Endometrial microvascular endothelial cells (primary cell): ENCODE measurements around the gene CTRL. TPM values are rescaled to one million over a fixed set of nuclear protein-coding genes. Genes with fewer than 3 reads are reported as not detected.

Experiments
- in situ Hi-C: cut with HindIII; loops from 2 replicates; pipeline ENCODE4 v1.10.0; 2017; ENCODE audit warnings: low sequenced_read_pairs, low pct_unique_long_range_greater_than_20kb; ENCODE audit errors: inconsistent ontology term
- total RNA-seq: library from RNA; depleted of rRNA; stranded (reverse); fragments of >200 nt; gene quantifications from one replicate; pipeline ENCODE4 v1.2.3, GENCODE V29; 2015; ENCODE audit errors: inconsistent ontology term

CTRL gene
- total RNA-seq, 1 donor from 2014 or later: 0.28 TPM

DNA sequence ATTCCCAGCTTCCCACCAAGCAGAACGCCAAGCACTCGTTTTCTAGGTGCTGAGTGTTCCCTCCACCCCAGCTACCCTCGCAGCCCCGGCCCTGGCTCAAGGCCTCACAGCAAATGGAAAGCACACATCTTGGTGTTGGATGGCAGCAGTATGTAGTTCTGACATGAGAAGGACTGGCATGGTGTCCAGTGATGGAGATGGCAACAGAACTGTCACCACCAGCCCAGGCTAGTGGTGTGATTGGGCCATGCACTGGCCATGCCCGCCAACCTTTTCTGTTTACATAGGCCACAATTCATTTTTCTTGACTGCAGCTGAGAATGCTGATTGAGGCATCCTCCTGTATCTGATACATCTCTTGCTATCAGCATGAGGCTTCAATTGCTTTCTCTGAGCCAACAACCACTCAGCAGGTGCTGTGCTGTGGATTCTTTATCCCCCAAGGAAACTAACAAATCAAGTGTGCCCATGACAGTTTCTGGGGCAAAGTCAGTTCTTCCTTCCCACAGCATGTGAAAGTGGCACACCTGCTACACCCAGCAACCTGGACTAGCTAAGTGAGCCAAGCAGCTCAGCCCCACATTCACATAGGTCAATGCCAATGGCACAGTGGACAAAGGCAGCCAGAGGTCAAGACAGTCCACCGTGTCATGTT lies 32.9 kb upstream of the CTRL start:
- in situ Hi-C loops: no loop called here

DNA sequence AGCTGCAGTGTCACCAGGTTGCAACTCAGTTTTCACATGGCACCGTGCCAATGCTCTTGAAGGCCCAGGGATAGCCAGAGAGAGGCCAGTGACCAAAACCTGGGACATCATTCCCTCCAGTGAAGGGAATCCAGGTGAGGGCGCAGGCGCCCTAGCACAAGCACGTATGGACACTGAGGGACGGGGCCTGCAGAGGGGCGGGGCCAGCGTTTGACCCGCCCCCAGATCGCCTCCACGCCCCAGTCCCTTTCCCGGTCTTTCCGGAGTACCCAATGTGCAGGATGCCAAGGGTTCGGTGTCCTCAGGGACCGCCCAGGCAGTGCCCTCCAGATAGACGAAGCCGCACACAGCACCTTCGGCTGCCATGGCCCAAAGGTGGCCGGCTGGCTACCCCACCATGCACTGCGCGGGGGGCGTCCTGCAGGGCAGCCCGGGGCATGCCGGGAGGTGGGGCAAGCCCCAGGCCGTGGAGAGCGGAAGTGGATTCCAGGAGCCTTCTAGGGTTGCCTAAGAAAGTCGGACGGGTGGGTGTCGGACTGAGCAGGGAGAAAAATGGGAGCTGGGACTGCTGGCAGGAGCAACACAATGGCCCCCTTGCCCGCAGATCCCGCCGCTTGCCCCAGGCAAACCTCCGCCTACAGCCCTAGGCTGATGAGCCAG lies 32.1 kb upstream of the CTRL start:
- in situ Hi-C loops: no loop called here

DNA sequence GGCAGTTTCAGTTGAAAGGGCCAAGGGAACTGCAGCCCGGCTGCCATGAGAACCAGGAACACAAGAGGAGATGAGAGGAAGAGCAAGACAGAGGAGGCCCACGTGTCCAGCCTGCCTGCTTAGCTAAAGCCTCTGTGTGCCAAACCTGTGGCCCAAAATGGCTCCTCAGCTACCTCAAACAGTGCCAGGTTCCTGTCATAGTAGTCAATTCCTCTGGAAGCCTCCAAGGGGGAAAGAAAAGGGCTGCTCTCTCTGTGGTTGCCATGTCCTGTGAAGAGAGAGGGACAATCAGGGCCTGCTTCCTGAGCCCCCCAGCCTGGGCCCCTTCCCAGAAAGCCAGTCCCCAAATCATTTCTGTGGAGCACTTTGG lies 31.6 kb upstream of the CTRL start:
- in situ Hi-C loops: no loop called here

DNA sequence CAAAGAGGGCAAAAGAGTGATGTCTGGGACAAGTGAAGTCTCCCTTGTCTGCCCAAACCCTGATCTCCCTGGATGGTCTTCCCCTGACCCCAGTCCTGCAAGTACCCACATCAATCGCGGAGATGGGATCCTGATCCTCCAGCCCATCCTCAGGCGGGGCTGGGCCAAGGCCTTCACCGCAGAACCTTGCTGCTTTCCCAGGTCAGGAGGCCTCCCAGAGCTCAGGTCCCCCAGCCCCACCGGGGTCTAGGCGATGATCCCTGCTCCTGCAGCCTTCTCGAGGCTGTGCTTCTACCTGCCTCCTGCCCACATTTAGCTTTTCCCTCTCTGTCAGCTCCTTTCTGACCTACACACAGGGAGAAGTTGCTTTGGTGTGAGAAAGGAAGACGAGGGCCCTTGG lies 30.5 kb upstream of the CTRL start:
- in situ Hi-C loops: no loop called here

DNA sequence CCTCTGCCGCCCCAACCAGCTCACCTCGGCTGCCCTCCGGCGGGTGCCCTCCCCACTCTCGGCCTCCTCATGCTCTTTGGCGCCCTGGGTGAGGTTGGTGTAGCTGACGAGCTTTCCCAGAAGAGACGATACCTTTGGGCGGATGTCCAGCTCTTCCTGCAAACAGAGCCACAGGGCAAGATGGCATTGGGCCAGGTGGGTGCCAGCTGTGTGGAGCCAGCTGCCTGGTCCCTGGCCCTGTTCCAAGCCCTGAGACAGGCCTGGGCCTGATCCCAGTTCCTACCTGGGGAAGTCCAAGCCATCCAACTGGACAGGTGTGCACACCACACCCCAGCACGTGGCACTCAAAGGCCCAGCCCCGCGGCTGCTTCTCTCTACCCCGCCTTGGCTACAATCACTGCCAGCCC lies 29.9 kb upstream of the CTRL start:
- in situ Hi-C loops: no loop called here

DNA sequence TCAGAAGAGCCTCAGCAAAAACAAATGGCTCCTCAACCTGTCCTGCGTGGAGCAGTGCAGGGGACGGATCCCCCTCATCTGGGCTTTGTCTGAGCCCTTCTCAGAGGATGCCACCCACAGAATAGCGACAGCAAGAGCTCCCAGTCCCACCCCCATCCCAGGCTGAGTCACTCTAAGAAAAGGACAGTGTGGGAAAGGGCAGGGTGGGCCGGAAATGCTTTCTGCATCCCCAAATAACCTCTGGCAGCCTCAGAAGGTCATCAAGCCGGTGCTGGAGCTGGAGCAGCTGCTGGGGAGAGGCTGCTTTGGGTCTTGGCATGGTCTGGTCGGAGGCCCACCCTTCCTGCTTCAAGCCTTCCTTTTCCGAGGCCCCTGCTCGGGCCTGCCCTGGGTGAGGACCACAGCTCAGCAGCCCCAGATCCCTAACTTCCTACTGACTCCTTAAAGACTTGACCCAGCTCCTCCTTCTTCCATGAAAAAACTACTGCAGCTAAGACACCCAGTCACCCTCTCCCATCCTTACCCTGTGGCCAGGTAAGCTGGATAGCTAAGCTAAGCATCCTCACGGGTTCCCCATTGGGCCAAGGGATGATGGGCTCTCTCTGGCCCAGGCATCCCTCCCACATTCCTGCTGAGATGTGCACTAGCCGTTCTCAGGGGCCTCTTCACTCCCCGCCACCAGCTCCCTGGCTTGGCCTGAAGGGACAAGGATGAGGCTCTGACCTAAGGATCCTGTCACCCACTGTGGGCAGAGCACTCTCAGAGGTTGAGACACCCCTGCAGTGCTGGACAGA lies 28.1 kb upstream of the CTRL start:
- in situ Hi-C loops: no loop called here

DNA sequence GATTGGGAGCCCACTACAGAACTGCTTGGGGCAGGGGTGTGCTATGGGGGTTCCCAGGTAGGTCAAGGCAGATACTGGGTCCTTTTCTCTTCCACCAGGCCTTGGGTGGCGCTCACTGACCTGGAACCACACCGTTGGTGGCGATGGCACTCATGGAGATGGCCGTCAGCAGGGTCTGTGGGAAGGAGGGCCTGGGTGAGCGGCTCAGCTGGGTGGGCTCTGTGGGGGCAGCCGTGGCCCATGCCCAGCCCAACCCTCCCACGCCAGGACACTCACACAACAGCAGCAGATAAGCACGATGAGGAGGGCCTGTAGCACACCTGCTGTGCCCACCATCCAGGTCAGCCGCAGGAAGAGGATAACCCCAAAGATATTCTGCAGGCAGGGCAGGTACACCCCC lies 26.0 kb upstream of the CTRL start:
- in situ Hi-C loops: no loop called here

DNA sequence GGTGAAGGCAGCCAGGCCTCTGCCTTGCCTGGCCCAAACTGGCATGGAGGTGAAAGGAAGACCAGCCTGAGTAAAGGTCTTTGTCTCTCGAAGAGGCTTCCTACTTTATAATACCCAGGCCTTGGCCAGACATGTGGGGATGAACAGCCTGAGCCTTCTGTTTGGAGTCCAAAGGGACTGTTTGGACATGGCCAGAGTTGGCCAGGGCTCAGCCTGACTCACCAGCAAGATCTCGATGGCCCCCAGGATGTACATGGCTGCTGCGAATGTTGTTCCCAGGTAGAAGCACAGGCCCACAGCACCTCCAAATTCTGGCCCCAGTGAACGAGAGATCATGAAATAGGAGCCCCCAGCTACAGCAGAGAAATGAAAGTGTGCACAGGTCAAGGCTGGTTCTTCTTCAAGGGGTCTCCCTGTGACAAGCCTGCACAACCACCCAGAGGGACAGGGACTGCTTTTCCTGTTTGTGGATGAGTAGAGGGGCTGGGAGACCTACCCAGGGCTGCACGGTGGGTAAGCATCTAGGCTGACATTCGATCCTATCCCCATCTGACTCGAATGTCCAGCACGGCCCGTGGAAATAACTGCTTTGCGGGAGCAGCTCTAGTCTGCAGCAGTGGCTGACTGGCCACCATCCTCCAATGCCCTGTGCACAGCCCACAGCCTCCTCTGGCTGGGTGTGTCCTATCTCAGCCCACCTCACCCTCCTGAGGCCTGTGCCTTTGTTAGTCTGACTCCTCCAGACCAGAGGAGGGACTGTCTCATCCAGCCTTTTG lies 22.9 kb upstream of the CTRL start:
- in situ Hi-C loops: no loop called here

DNA sequence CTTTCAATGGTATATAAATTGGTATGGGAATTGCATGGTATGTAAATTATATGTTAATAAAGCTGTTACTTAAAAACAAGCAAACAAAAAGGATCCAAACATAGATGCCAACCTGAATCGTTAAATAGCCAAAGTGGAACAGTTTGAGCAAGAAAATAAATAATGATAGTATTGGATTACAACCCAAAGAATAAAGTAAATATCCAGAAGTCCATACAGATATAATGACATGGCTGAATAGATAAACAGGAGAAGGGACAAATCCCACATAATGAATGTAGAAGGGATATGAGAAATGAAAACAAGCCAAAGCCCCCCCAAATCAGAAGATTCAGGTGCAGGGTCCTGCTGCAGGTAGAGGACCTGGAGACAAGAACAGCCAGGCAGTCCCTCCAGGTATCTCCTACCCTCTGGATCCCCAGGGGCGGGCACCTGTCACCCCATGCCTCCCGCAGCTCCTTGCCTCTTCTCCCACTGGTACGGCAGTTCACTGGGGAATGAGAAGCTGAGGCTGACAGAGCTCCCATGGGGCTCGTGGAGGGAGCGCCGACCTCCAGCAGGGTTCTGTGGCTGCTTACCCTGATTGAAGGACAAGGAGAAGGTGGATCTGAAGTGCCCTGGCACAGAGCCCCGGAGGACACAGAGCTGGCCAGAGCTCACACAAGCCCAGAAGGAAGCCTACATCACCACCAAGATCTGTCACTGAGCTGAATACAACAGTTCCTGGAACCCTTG lies 22.1 kb upstream of the CTRL start:
- in situ Hi-C loops: no loop called here

DNA sequence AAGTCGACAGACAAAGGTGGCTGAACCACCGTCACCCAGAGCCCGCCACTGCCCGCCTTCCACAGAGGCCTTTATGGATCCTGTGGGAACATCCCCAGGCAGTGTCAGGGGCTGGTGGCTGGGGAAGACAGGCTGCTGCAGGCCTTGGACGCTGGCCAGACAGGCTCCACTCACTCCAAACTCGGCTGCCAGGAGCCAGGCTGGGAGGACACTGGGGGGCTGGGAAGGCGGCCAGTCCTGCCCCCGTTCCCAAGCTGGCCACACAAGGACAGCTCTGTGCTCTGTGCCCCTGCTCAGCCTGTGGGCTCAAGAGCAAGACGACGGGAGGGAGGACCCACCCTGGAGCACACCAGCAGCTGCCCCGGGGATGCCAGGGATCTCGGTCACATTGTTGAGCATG lies 19.8 kb upstream of the CTRL start:
- in situ Hi-C loops: no loop called here

DNA sequence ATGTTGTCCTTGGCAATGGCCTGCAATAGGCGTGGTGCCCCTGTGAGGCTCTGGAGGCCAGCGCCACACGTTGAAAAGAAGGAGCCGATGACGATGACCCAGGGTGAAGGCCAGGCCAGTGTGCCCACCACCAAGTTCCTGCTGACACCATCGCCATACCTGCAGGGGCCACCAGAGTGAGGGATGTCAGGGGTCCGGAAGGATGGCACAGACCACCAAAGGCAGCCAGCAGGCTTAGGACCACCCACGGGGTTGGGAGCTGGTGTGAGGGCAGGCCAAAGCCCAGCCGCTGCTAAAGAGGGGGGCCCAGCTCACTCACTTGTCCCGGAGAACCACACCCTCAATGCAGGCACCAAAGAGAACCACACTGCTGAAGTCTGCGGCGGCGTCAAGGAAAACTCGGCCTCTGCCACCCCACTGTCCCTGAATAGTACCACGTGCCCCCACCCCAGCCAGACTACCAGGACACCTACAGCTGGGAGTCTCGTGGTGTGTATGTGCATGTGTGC lies 18.7 kb upstream of the CTRL start:
- in situ Hi-C loops: no loop called here

DNA sequence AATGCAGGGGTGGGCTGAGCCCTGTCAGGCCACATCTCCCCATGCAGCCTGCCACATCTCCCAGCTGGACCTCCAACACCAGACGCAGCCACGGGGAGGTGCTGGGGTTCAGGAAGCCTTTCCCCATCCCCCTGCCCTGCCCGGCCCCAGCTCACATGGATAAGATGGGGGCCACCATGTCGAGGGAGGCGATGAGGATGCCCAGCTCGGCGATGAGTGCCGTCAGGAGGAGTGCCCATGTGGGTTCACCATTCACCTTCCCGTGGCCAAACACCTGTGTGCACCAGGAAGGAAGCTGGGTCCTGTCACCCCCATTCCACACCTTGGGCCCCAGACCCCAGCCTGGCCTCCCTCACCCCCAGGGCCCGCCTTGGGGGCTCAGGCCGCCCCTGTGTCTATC lies 18.0 kb upstream of the CTRL start:
- in situ Hi-C loops: no loop called here

DNA sequence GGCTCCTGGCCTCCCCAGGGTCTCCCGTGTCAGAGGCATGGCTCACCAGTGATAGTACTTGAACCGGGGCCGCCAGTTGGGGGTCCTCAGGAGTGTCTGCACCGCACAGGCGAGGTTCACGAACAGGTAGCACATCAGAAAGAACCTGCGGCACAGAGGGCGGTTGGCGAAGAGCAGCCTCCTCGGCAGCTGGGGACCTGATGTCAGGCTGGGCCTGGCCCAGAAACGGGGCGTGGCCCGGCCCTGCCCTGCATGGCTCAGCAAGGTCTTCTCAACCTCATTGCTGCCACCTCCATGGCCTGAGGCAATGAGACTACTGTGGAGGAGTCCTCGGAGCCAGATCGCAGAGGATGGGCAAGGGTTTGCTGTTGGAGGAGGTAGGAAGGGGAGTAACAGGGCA lies 16.4 kb upstream of the CTRL start:
- in situ Hi-C loops: no loop called here

DNA sequence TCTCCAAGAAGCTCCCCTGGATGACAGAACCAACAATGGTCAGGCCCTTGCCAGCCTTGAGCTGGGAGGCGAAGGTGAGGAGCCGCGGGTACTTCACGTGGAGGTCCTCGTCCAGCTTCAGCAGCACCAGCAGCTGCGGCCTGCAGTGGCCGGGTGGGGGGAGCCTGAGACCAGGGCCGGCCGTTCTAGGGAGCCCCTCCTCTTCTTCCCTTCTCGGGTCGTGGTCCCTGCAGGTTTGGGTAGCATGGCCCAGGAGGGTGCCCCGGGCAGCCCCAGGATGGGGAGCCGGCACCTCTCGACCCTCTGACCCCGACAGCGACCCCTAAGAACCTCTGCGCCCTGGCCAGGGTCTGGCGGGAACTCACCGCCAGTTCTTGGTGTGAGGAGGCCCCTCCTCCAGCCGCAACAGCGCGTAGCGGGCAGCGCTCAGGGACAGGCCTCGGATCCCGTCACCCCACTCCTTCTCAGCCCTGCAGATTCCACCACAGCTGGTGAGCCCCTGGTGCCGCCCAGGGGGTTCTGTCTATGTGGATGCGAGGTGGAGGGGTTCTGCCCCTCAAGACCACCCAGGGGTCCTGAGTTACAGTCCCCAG lies 15.4 kb upstream of the CTRL start:
- in situ Hi-C loops: no loop called here

DNA sequence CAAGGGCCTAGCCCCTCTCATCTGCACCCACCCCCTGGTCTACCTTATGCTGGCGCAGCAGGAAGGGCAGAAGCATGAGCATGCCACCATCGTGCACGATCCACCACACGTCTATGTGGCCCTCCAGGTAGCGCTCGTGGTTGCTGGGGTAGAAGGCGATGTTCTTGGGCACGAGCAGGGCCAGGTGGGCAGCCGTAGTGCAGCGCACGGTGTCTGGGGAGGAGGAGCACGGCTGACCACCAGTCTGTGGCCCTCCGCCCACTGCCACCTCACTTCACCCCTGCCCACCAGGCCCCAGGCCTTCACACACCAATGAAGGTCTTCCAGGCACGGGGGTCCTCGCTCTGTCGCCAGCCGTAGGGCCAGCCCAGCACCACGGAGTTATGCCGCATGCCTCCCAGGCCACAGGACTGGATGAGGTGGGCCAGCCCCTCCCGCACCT lies 14.5 kb upstream of the CTRL start:
- in situ Hi-C loops: no loop called here

DNA sequence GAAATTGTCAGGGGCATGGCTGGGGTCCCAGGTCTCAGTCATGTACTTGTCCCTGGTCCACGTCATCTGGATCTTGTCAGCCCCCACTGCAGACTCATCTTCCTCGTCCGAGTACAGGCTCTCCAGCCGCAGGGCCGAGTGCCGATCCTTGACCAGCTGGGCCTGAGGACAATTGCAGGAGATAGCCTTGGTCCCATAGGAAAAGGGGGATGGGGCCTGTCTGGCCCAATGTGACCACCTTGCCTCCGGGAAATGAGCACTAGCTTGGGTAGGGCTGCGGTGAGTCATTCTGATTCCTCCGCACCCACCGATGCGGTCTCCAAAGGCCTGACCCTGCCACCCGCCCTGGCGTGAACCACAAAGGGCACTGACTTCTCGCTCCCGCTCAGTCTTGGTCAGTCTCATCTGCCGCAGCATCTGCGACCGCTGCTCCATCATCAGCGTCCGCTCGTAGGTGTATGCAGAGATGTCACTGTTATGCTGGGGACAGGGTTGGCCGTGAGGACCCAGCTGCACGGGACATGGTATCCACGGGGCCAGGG lies 13.8 kb upstream of the CTRL start:
- in situ Hi-C loops: no loop called here

DNA sequence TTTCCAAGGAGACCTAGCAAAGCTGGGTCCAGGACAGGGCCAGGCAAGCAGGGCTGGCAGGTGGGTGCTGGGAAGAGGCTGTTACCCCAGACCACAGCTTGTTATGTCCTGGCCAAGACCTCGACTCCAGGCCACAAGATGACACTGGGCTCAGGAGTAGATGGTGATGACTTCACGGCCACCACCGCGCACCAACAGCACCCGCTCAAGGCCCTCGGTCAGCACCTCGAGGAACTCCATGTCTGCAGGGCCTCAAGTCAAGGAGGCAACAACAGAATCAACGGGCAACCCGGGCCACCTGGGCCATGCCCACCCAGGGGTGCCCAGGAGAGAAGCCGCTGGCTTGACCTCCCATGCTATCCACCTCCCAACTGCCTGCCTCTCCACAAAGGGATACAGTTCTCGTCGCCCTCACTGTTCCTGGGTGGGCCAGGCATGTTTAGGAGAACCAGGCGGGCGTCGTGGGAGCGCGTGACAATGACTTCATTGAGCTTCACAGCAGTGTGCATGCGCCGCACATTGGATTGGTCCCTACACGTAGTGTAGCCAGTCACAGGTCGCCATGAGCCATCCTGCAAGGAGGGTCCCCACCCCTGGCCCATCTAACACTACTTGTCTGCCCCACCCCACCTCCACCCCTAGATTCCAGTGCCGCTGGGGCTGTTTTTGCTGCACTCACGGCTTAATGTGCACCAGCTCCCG lies 13.2 kb upstream of the CTRL start:
- in situ Hi-C loops: no loop called here
